ENCODE measurements around the gene ADH6. TPM values are rescaled to one million over a fixed set of nuclear protein-coding genes. Genes with fewer than 3 reads are reported as not detected.

ADH6 gene
- total RNA-seq, 1 experiment from 2014 or later, result not detected

GRCh38 chr4:99248714-99249113 is 29.7 kb upstream of the ADH6 start:
- Histone ChIP-seq H3T11ph (ENCODE audit: low read length) (no peak overlapping the region), H4K5ac (ENCODE audit: insufficient read length, low read depth, low read length) (no peak overlapping the region), H3K56ac (ENCODE audit: insufficient read length, low read depth, low read length) (no peak overlapping the region), H4K20me1 (ENCODE audit: control insufficient read depth, insufficient read depth, insufficient read length) (no peaks in the 10 kb centered on the region), H3K79me2 (ENCODE audit: insufficient read depth, low read length) (no peaks in the 10 kb centered on the region), H3K23ac (ENCODE audit: insufficient read length, low read depth, low read length) (no peak overlapping the region), H2BK12ac (ENCODE audit: insufficient read length, low read depth, low read length) (no peak overlapping the region), H2AK5ac (ENCODE audit: insufficient read length, low read length) (no peak overlapping the region), H3K23me2 (ENCODE audit: insufficient read length, low read depth, low read length, poor library complexity, severe bottlenecking) (no peaks in the 10 kb centered on the region), H2BK20ac (ENCODE audit: low read depth, low read length, poor library complexity, severe bottlenecking) (no peak overlapping the region), H3K27ac (ENCODE audit: insufficient read length, low read depth, low read length) (no peak overlapping the region), H3K79me1 (ENCODE audit: insufficient read depth, low read depth, low read length, poor library complexity, severe bottlenecking) (no peaks in the 10 kb centered on the region), H3K9ac (ENCODE audit: extremely low read depth, insufficient read length, low read length) (no peak overlapping the region), H2AFZ (ENCODE audit: low read length) (no peak overlapping the region), H3K14ac (ENCODE audit: insufficient read depth, low read length) (no peak overlapping the region), H2BK5ac (ENCODE audit: insufficient read length, low read length) (no peak overlapping the region), H4K8ac (replicated peaks; ENCODE audit: insufficient read length, low read depth, low read length) (no peak overlapping the region), H3K4me1 (ENCODE audit: insufficient read depth, low read length) (no peaks in the 10 kb centered on the region), H2BK15ac (ENCODE audit: low read depth, low read length) (no peak overlapping the region), H3K9me3 (ENCODE audit: control insufficient read depth, low read depth, low read length) (no peaks in the 10 kb centered on the region), H3K18ac (ENCODE audit: insufficient read length, low read depth, low read length) (no peak overlapping the region), H3K27me3 (ENCODE audit: insufficient read depth, low read length) (no peaks in the 10 kb centered on the region), H2BK120ac (ENCODE audit: low read depth, low read length, poor library complexity, severe bottlenecking) (no peak overlapping the region), H4K91ac (ENCODE audit: insufficient read length, low read depth, low read length) (no peak overlapping the region), H3K4ac (ENCODE audit: low read depth, low read length) (no peak overlapping the region), H3K4me2 (ENCODE audit: insufficient read depth, insufficient read length, low read length) (no peak overlapping the region)
- 0 out of 7 replicates have a peak overlapping the region, but pooled peaks of 1 of the 3 experiments have one; percentile 12 for H3K27ac Mint-ChIP-seq
- WGBS (ENCODE audit: extremely low coverage, insufficient read length, low lambda C conversion rate), result no CpG with 5 or more reads among the region's 1 CpG
- no peak overlapping the region for H3K4me3 Mint-ChIP-seq
- H3K36me3 Mint-ChIP-seq (ENCODE audit: insufficient read depth in 1 of 3, low read depth in 3 of 3), result peaks cover 2 to 20% (median 3%) of the 10 kb centered on the region in 3 experiments; a peak in 3 of 7 replicates
- TF ChIP-seq CTCF (conservative IDR thresholded peaks at IDR 0.05), result no peak
- peaks cover 4% of the 10 kb centered on the region in 2 experiments; a peak in 2 of 4 replicates for H3K4me1 Mint-ChIP-seq
- DNase-seq, result no peak
- no peaks in the 10 kb centered on the region for H3K27me3 Mint-ChIP-seq (ENCODE audit: low read depth)
- peaks cover 13 to 15% of the 10 kb centered on the region in 2 experiments; a peak in 3 of 5 replicates for H3K9me3 Mint-ChIP-seq

Data from H9 (cell line).